Epidermal melanocyte (primary cell): ENCODE measurements around the gene CDH12.
"Not testable (repeated sequence)": the region's sequence is repeated elsewhere in the genome, so short reads cannot be mapped to it uniquely, and the experiment has no call there.

Experiments used
- DNase-seq: peaks from one replicate; pipeline ENCODE4 v3.0.0; 2011; ENCODE audit warnings: low spot score; ENCODE audit not compliant: insufficient read length

The CDH12 gene

GRCh38 chr5:22036061-22036460 lies 817.1 kb downstream of the CDH12 start:
- no peak for DNase-seq

- DNase-seq, result no peak
Observed at GRCh38 chr5:22033066-22033465, 820.1 kb downstream of the CDH12 start.

- DNase-seq, result no peak
Observed at GRCh38 chr5:22023784-22024183, 829.4 kb downstream of the CDH12 start.

GRCh38 chr5:22012893-22013292 lies 840.3 kb downstream of the CDH12 start:
- not testable (repeated sequence) for DNase-seq

- DNase-seq, result not testable (repeated sequence)
Observed at GRCh38 chr5:22010808-22011207, 842.3 kb downstream of the CDH12 start.

- not testable (repeated sequence) for DNase-seq
Observed at GRCh38 chr5:22001097-22001496, 852.0 kb downstream of the CDH12 start.

GRCh38 chr5:21985799-21986198 lies 867.3 kb downstream of the CDH12 start:
- not testable (repeated sequence) for DNase-seq

- not testable (repeated sequence) for DNase-seq
Observed at GRCh38 chr5:21951571-21951970, 901.6 kb downstream of the CDH12 start.

- DNase-seq, result no peak
Observed at GRCh38 chr5:21931116-21931515, 922.0 kb downstream of the CDH12 start.

GRCh38 chr5:21919414-21920022 lies 933.6 kb downstream of the CDH12 start:
- DNase-seq, result peak; percentile 33

- DNase-seq, result no peak
Observed at GRCh38 chr5:21918451-21918850, 934.7 kb downstream of the CDH12 start.

- DNase-seq, result no peak
Observed at GRCh38 chr5:21910731-21911130, 942.4 kb downstream of the CDH12 start.

GRCh38 chr5:21895766-21896350 lies 957.3 kb downstream of the CDH12 start:
- no peak for DNase-seq

- no peak for DNase-seq
Observed at GRCh38 chr5:21893161-21893560, 960.0 kb downstream of the CDH12 start.

- DNase-seq, result no peak
Observed at GRCh38 chr5:21889581-21889980, 963.6 kb downstream of the CDH12 start.

- DNase-seq, result no peak
Observed at GRCh38 chr5:21882074-21882745, 970.9 kb downstream of the CDH12 start.

- DNase-seq, result no peak
Observed at GRCh38 chr5:21880164-21880563, 973.0 kb downstream of the CDH12 start.

- no peak for DNase-seq
Observed at GRCh38 chr5:21862986-21863385, 990.2 kb downstream of the CDH12 start.

- no peak for DNase-seq
Observed at GRCh38 chr5:21858441-21858840, 994.7 kb downstream of the CDH12 start.

GRCh38 chr5:21856987-21857386 lies 996.2 kb downstream of the CDH12 start:
- no peak for DNase-seq

GRCh38 chr5:21847300-21847699 lies 1005.8 kb downstream of the CDH12 start:
- no peak for DNase-seq

GRCh38 chr5:21844960-21845359 lies 1008.2 kb downstream of the CDH12 start:
- DNase-seq, result no peak

GRCh38 chr5:21834863-21835262 lies 1018.3 kb downstream of the CDH12 start:
- no peak for DNase-seq
